HEK293 (cell line): Measurements from ENCODE around the gene ZNF354C.

Experiments used
- CTCF ChIA-PET: fragments of 350-600 bp; formaldehyde crosslinking; extraction: SDS; loops from one replicate; lab custom pipeline; 2021; ENCODE audit warnings: antibody characterized with exemption; lab: Yijun Ruan, JAX
- POLR2A ChIA-PET: fragments of 300-600 bp; formaldehyde crosslinking; extraction: SDS; loops from one replicate; lab custom pipeline; 2020; ENCODE audit warnings: antibody characterized with exemption, inconsistent platforms; lab: Yijun Ruan, JAX
- H3K27ac ChIP-seq: fragments of 200-500 bp; sonication (Bioruptor generic); 2 replicates; pipeline ENCODE4 v1.5.1; 2014; ENCODE audit warnings: low read depth, low read length, control low read depth, inconsistent platforms; ENCODE audit errors: extremely low read depth
- H3K36me3 ChIP-seq, 2 experiments: fragments of 200-500 bp in 1 of 2; sonication (Bioruptor generic) in 1 of 2; 1 replicate in 1 of 2; 2 replicates in 1 of 2; pipeline ENCODE4 v1.5.1; 2014 to 2017; ENCODE audit warnings: inconsistent platforms in 2 of 2, low read length in 2 of 2; ENCODE audit not compliant: control insufficient read depth in 2 of 2, insufficient read depth in 1 of 2
- H3K4me1 ChIP-seq: fragments of 200-500 bp; sonication (Bioruptor generic); 2 replicates; pipeline ENCODE4 v1.5.1; 2014; ENCODE audit warnings: mild to moderate bottlenecking, low read length, inconsistent platforms; ENCODE audit not compliant: control insufficient read depth, insufficient read depth
- H3K4me3 ChIP-seq: 2 replicates; pipeline ENCODE4 v1.5.1; 2011; ENCODE audit warnings: low read depth, mild to moderate bottlenecking, control low read depth, low read length, moderate library complexity
- H3K9me3 ChIP-seq: fragments of 200-500 bp; sonication (Bioruptor generic); 2 replicates; pipeline ENCODE4 v1.5.1; 2014; ENCODE audit warnings: low read depth, low read length, inconsistent platforms; ENCODE audit not compliant: control insufficient read depth, insufficient read depth
- OVOL3 ChIP-seq: fragments of 450-650 bp; formaldehyde crosslinking; IDR thresholded peaks from 2 replicates; pipeline ENCODE4 v1.5.1; 2016; ENCODE audit warnings: missing biosample characterization, missing genetic modification characterization
- ZBTB21 ChIP-seq: fragments of 450-650 bp; formaldehyde crosslinking; IDR thresholded peaks from 2 replicates; pipeline ENCODE4 v1.5.1; 2017; ENCODE audit warnings: missing biosample characterization, missing genetic modification characterization
- ZNF202 ChIP-seq: fragments of 450-650 bp; formaldehyde crosslinking; IDR thresholded peaks from 2 replicates; pipeline ENCODE4 v1.5.1; 2016; ENCODE audit warnings: missing biosample characterization, missing genetic modification characterization, borderline replicate concordance
- ZNF274 ChIP-seq, 2 experiments: fragments of 200-500 bp in 1 of 2; fragments of 450-650 bp in 1 of 2; sonication (Bioruptor generic) in 1 of 2; formaldehyde crosslinking in 1 of 2; IDR thresholded peaks; 2 replicates each; pipeline versions ENCODE4 v1.5.1 to v1.6.1; 2014 to 2016; ENCODE audit warnings: borderline replicate concordance in 1 of 2, inconsistent platforms in 1 of 2, low read length in 1 of 2, missing biosample characterization in 1 of 2, missing genetic modification characterization in 1 of 2
- ZNF302 ChIP-seq: fragments of 450-650 bp; formaldehyde crosslinking; IDR thresholded peaks from 2 replicates; pipeline ENCODE4 v1.5.1; 2016; ENCODE audit warnings: missing biosample characterization, missing genetic modification characterization, low read depth
- ZNF423 ChIP-seq: fragments of 450-650 bp; formaldehyde crosslinking; IDR thresholded peaks from 2 replicates; pipeline ENCODE4 v1.5.1; 2016; ENCODE audit warnings: missing biosample characterization, missing genetic modification characterization
- ZNF426 ChIP-seq: fragments of 450-650 bp; formaldehyde crosslinking; IDR thresholded peaks from 2 replicates; pipeline ENCODE4 v1.5.1; 2017; ENCODE audit warnings: missing biosample characterization, missing genetic modification characterization, mild to moderate bottlenecking, inconsistent platforms, moderate library complexity
- TF ChIP-seq, protein P1 (sequence below): fragments of 450-650 bp; formaldehyde crosslinking; IDR thresholded peaks from 2 replicates; pipeline ENCODE4 v1.5.1; 2017; ENCODE audit warnings: missing biosample characterization, missing genetic modification characterization
- TF ChIP-seq, protein P2 (sequence below): fragments of 450-650 bp; formaldehyde crosslinking; IDR thresholded peaks from 2 replicates; pipeline ENCODE4 v1.5.1; 2016; ENCODE audit warnings: missing biosample characterization, missing genetic modification characterization
- TF ChIP-seq, protein P3 (sequence below): fragments of 450-650 bp; formaldehyde crosslinking; IDR thresholded peaks from 2 replicates; pipeline ENCODE4 v1.5.1; 2016; ENCODE audit warnings: missing biosample characterization, missing genetic modification characterization
- TF ChIP-seq, protein P4 (sequence below): fragments of 450-650 bp; formaldehyde crosslinking; IDR thresholded peaks from 2 replicates; pipeline ENCODE4 v1.5.1; 2016; ENCODE audit warnings: missing biosample characterization, missing genetic modification characterization
- TF ChIP-seq, protein P5 (sequence below): fragments of 450-650 bp; formaldehyde crosslinking; IDR thresholded peaks from 2 replicates; pipeline ENCODE4 v1.5.1; 2016; ENCODE audit warnings: missing biosample characterization, missing genetic modification characterization
- TF ChIP-seq, protein P6 (sequence below): fragments of 450-650 bp; formaldehyde crosslinking; IDR thresholded peaks from 2 replicates; pipeline ENCODE4 v1.5.1; 2016; ENCODE audit warnings: missing biosample characterization, missing genetic modification characterization
- TF ChIP-seq, protein P7 (sequence below): fragments of 450-650 bp; formaldehyde crosslinking; IDR thresholded peaks from 2 replicates; pipeline ENCODE4 v1.5.1; 2016; ENCODE audit warnings: missing biosample characterization, missing genetic modification characterization
- TF ChIP-seq, protein P8 (sequence below): fragments of 450-650 bp; formaldehyde crosslinking; IDR thresholded peaks from 2 replicates; pipeline ENCODE4 v1.5.1; 2016; ENCODE audit warnings: missing biosample characterization, missing genetic modification characterization
- TF ChIP-seq, protein P9 (sequence below): fragments of 450-650 bp; formaldehyde crosslinking; IDR thresholded peaks from 2 replicates; pipeline ENCODE4; 2016; ENCODE audit warnings: missing biosample characterization, missing genetic modification characterization

The ZNF354C gene

DNA sequence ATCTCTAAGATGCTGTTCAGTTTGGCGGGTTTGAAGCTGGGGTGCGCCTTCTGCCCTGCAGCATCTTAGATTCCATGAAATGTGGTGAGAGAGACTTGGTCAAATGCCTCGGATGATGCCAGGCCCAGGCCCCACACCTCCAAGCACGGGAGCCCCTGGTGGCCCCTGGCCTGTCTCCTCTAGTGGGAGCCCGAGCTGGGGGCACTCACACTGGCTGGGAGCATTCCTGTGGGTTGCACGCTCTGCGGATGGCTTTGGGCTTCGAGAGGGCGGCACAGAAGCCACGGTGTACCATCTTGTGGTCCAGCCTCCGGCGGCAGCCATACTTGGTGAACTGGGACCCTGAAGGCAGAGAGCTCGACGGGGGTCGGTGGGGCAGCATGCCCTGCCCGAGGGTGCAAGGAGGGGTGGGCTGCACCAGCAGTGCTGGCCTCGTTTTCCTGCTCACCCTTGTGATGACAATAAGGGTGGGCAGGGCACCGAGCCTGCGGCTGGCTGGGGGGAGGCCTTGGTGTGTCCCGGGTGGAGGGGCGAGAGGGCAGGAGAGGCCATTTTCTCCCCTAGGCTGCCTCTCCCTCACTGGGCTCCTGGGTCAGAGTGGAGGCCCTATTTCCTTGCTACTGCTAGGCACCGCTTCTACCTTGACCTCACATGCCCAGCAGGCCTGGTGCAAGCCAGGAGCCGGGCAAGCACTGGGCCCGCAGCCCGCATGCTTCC lies 65.8 kb downstream of the ZNF354C start:
- CTCF ChIA-PET, result no interaction called here
- no peaks in the 10 kb centered on the region for H3K4me1 ChIP-seq
- no peak overlapping the region for H3K27ac ChIP-seq
- H3K9me3 ChIP-seq, result no peaks in the 10 kb centered on the region
- POLR2A ChIA-PET, result no interaction called here
- no peak overlapping the region for H3K4me3 ChIP-seq
- no peaks in the 10 kb centered on the region for H3K36me3 ChIP-seq
- TF ChIP-seq OVOL3 (tag by site-specific recombination) (no peak), ZNF274 (IDR thresholded peaks at IDR 0.05; ENCODE audit: low read length) (no peak), ZNF274 (tag by site-specific recombination; IDR thresholded peaks at IDR 0.05; ENCODE audit: borderline replicate concordance) (no peak), ZNF426 (tag by site-specific recombination) (no peak), ZBTB21 (tag by site-specific recombination) (no peak), ZNF423 (no peak), ZNF202 (tag by site-specific recombination) (no peak), ZNF302 (no peak)
- TF ChIP-seq, protein P1, sequence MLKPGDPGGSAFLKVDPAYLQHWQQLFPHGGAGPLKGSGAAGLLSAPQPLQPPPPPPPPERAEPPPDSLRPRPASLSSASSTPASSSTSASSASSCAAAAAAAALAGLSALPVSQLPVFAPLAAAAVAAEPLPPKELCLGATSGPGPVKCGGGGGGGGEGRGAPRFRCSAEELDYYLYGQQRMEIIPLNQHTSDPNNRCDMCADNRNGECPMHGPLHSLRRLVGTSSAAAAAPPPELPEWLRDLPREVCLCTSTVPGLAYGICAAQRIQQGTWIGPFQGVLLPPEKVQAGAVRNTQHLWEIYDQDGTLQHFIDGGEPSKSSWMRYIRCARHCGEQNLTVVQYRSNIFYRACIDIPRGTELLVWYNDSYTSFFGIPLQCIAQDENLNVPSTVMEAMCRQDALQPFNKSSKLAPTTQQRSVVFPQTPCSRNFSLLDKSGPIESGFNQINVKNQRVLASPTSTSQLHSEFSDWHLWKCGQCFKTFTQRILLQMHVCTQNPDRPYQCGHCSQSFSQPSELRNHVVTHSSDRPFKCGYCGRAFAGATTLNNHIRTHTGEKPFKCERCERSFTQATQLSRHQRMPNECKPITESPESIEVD (tag by site-specific recombination), result no peak
- TF ChIP-seq, protein P2, sequence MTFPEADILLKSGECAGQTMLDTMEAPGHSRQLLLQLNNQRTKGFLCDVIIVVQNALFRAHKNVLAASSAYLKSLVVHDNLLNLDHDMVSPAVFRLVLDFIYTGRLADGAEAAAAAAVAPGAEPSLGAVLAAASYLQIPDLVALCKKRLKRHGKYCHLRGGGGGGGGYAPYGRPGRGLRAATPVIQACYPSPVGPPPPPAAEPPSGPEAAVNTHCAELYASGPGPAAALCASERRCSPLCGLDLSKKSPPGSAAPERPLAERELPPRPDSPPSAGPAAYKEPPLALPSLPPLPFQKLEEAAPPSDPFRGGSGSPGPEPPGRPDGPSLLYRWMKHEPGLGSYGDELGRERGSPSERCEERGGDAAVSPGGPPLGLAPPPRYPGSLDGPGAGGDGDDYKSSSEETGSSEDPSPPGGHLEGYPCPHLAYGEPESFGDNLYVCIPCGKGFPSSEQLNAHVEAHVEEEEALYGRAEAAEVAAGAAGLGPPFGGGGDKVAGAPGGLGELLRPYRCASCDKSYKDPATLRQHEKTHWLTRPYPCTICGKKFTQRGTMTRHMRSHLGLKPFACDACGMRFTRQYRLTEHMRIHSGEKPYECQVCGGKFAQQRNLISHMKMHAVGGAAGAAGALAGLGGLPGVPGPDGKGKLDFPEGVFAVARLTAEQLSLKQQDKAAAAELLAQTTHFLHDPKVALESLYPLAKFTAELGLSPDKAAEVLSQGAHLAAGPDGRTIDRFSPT, result no peak
- TF ChIP-seq, protein P3, sequence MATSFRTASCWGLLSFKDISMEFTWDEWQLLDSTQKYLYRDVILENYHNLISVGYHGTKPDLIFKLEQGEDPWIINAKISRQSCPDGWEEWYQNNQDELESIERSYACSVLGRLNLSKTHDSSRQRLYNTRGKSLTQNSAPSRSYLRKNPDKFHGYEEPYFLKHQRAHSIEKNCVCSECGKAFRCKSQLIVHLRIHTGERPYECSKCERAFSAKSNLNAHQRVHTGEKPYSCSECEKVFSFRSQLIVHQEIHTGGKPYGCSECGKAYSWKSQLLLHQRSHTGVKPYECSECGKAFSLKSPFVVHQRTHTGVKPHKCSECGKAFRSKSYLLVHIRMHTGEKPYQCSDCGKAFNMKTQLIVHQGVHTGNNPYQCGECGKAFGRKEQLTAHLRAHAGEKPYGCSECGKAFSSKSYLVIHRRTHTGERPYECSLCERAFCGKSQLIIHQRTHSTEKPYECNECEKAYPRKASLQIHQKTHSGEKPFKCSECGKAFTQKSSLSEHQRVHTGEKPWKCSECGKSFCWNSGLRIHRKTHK (tag by site-specific recombination), result no peak
- TF ChIP-seq, protein P4, sequence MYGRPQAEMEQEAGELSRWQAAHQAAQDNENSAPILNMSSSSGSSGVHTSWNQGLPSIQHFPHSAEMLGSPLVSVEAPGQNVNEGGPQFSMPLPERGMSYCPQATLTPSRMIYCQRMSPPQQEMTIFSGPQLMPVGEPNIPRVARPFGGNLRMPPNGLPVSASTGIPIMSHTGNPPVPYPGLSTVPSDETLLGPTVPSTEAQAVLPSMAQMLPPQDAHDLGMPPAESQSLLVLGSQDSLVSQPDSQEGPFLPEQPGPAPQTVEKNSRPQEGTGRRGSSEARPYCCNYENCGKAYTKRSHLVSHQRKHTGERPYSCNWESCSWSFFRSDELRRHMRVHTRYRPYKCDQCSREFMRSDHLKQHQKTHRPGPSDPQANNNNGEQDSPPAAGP, result no peak
- TF ChIP-seq, protein P5, sequence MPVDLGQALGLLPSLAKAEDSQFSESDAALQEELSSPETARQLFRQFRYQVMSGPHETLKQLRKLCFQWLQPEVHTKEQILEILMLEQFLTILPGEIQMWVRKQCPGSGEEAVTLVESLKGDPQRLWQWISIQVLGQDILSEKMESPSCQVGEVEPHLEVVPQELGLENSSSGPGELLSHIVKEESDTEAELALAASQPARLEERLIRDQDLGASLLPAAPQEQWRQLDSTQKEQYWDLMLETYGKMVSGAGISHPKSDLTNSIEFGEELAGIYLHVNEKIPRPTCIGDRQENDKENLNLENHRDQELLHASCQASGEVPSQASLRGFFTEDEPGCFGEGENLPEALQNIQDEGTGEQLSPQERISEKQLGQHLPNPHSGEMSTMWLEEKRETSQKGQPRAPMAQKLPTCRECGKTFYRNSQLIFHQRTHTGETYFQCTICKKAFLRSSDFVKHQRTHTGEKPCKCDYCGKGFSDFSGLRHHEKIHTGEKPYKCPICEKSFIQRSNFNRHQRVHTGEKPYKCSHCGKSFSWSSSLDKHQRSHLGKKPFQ (tag by site-specific recombination), result no peak
- TF ChIP-seq, protein P6, sequence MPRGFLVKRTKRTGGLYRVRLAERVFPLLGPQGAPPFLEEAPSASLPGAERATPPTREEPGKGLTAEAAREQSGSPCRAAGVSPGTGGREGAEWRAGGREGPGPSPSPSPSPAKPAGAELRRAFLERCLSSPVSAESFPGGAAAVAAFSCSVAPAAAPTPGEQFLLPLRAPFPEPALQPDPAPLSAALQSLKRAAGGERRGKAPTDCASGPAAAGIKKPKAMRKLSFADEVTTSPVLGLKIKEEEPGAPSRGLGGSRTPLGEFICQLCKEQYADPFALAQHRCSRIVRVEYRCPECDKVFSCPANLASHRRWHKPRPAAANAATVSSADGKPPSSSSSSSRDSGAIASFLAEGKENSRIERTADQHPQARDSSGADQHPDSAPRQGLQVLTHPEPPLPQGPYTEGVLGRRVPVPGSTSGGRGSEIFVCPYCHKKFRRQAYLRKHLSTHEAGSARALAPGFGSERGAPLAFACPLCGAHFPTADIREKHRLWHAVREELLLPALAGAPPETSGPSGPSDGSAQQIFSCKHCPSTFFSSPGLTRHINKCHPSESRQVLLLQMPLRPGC (tag by site-specific recombination), result no peak
- TF ChIP-seq, protein P7, sequence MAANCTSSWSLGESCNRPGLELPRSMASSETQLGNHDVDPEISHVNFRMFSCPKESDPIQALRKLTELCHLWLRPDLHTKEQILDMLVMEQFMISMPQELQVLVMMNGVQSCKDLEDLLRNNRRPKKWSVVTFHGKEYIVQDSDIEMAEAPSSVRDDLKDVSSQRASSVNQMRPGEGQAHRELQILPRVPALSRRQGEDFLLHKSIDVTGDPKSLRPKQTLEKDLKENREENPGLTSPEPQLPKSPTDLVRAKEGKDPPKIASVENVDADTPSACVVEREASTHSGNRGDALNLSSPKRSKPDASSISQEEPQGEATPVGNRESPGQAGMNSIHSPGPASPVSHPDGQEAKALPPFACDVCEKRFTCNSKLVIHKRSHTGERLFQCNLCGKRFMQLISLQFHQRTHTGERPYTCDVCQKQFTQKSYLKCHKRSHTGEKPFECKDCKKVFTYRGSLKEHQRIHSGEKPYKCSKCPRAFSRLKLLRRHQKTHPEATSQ (tag by site-specific recombination), result no peak
- TF ChIP-seq, protein P8, sequence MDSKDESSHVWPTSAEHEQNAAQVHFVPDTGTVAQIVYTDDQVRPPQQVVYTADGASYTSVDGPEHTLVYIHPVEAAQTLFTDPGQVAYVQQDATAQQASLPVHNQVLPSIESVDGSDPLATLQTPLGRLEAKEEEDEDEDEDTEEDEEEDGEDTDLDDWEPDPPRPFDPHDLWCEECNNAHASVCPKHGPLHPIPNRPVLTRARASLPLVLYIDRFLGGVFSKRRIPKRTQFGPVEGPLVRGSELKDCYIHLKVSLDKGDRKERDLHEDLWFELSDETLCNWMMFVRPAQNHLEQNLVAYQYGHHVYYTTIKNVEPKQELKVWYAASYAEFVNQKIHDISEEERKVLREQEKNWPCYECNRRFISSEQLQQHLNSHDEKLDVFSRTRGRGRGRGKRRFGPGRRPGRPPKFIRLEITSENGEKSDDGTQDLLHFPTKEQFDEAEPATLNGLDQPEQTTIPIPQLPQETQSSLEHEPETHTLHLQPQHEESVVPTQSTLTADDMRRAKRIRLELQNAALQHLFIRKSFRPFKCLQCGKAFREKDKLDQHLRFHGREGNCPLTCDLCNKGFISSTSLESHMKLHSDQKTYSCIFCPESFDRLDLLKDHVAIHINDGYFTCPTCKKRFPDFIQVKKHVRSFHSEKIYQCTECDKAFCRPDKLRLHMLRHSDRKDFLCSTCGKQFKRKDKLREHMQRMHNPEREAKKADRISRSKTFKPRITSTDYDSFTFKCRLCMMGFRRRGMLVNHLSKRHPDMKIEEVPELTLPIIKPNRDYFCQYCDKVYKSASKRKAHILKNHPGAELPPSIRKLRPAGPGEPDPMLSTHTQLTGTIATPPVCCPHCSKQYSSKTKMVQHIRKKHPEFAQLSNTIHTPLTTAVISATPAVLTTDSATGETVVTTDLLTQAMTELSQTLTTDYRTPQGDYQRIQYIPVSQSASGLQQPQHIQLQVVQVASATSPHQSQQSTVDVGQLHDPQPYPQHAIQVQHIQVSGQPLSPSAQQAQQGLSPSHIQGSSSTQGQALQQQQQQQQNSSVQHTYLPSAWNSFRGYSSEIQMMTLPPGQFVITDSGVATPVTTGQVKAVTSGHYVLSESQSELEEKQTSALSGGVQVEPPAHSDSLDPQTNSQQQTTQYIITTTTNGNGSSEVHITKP (tag by site-specific recombination), result no peak
- TF ChIP-seq, protein P9, sequence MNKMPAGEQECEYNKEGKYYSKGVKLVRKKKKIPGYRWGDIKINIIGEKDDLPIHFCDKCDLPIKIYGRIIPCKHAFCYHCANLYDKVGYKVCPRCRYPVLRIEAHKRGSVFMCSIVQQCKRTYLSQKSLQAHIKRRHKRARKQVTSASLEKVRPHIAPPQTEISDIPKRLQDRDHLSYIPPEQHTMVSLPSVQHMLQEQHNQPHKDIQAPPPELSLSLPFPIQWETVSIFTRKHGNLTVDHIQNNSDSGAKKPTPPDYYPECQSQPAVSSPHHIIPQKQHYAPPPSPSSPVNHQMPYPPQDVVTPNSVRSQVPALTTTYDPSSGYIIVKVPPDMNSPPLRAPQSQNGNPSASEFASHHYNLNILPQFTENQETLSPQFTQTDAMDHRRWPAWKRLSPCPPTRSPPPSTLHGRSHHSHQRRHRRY, result no peak
